ENCODE data around the gene APPL2. TPM values are rescaled to one million over a fixed set of nuclear protein-coding genes. Genes with fewer than 3 reads are reported as not detected.
A peak's percentile ranks its signal among the peaks of the same experiment; 100 is the strongest.

Gene APPL2
- polyA plus RNA-seq, 2 of the 4 experiments (the other 2 are of a cell fraction), result 24.1 to 62.6 TPM

- FAIRE-seq, result no peak
- TF ChIP-seq MAFK (IDR thresholded peaks at IDR 0.05; ENCODE audit: partially characterized antibody), result peak; percentile 87
- no peak for TF ChIP-seq REST (IDR thresholded peaks at IDR 0.05)
- no peak overlapping the region for H3K4me3 ChIP-seq
- WGBS (ENCODE audit: missing lambda C conversion rate), result 87% methylated on average over 6 of the region's 6 CpGs
- H3K4me2 ChIP-seq, result no peak overlapping the region
- H3K9me3 ChIP-seq, result no peaks in the 10 kb centered on the region
- no peaks in the 10 kb centered on the region for H3K4me1 ChIP-seq
- DNase-seq (ENCODE audit: low read depth in 1 of 2, low spot score in 1 of 2), result no peak
- CTCF ChIA-PET, result no interaction called here
- ATAC-seq, result no peak
- no peak overlapping the region for H3K27ac ChIP-seq
- POLR2A ChIA-PET, result no interaction called here
Measured at GRCh38 chr12:105141320-105141922, 94.6 kb downstream of the APPL2 start.

GRCh38 chr12:105138248-105138647, 97.7 kb downstream of the APPL2 start:
- CTCF ChIA-PET, result no interaction called here
- DNase-seq (ENCODE audit: low read depth in 1 of 2, low spot score in 1 of 2), result no peak
- H3K4me2 ChIP-seq, result no peak overlapping the region
- no peaks in the 10 kb centered on the region for H3K9me3 ChIP-seq
- POLR2A ChIA-PET, result no interaction called here
- no peak for TF ChIP-seq ELK1 (IDR thresholded peaks at IDR 0.05; ENCODE audit: low read depth, low read length)
- TF ChIP-seq ATOH8 (CRISPR knock-in tag; IDR thresholded peaks at IDR 0.05; ENCODE audit: low read depth), result no peak
- no peak for TF ChIP-seq BCL3 (IDR thresholded peaks at IDR 0.05)
- TF ChIP-seq CHD4 (IDR thresholded peaks at IDR 0.05; ENCODE audit: borderline replicate concordance), result no peak
- TF ChIP-seq HOXA7 (CRISPR knock-in tag; IDR thresholded peaks at IDR 0.05), result no peak
- TF ChIP-seq NPAS2 (CRISPR knock-in tag; IDR thresholded peaks at IDR 0.05; ENCODE audit: borderline replicate concordance), result no peak
- no peak for TF ChIP-seq CBX8 (IDR thresholded peaks at IDR 0.05)
- TF ChIP-seq HDAC2 (IDR thresholded peaks at IDR 0.05), result no peak
- TF ChIP-seq RCOR1 (IDR thresholded peaks at IDR 0.05; ENCODE audit: low read depth, low read length), result no peak
- no peak for TF ChIP-seq FOXS1 (CRISPR knock-in tag; IDR thresholded peaks at IDR 0.05)
- TF ChIP-seq CEBPB (IDR thresholded peaks at IDR 0.05), result no peak
- TF ChIP-seq RNF2 (IDR thresholded peaks at IDR 0.05; ENCODE audit: borderline replicate concordance, low read depth), result no peak
- TF ChIP-seq TFCP2L1 (CRISPR knock-in tag; IDR thresholded peaks at IDR 0.05), result no peak
- TF ChIP-seq SREBF2 (IDR thresholded peaks at IDR 0.05), result no peak
- TF ChIP-seq MAZ (IDR thresholded peaks at IDR 0.05; ENCODE audit: borderline replicate concordance, low read depth, low read length), result no peak
- TF ChIP-seq HES2 (IDR thresholded peaks at IDR 0.05), result no peak
- no peak for TF ChIP-seq MYC (IDR thresholded peaks at IDR 0.05; ENCODE audit: borderline replicate concordance, low read length)
- no peak for TF ChIP-seq HEYL (CRISPR knock-in tag; IDR thresholded peaks at IDR 0.05)
- no peak for TF ChIP-seq ZFP36 (IDR thresholded peaks at IDR 0.05; ENCODE audit: borderline replicate concordance, partially characterized antibody)
- 93% methylated on average over 2 of the region's 2 CpGs for WGBS (ENCODE audit: missing lambda C conversion rate)
- no peak overlapping the region for H3K27ac ChIP-seq
- FAIRE-seq, result peak; percentile 32
- no peaks in the 10 kb centered on the region for H3K4me1 ChIP-seq
- no peak overlapping the region for H3K4me3 ChIP-seq
- no peak for ATAC-seq

Other genes starting within 250 kb of the APPL2 start
- gene NOPCHAP1, start 249.9 kb downstream of the APPL2 start, polyA plus RNA-seq (2011; rRNA removed), result 16.6 and 29.5 TPM in 2 replicates
- 21.7 to 24.5 TPM (median 24.5 TPM) in 3 replicates for gene NOPCHAP1, start 249.9 kb downstream of the APPL2 start, polyA plus RNA-seq (2017; fragmentation: RNase III; extraction: RNeasy Plus Mini Kit Qiagen cat#74134 plus additional on column Dnase treatment)
- 25.2 and 28.1 TPM in 2 replicates for gene ALDH1L2, start 151.7 kb downstream of the APPL2 start, polyA plus RNA-seq (2011; rRNA removed)
- gene ALDH1L2, start 151.7 kb downstream of the APPL2 start, polyA plus RNA-seq (2017; fragmentation: RNase III; extraction: RNeasy Plus Mini Kit Qiagen cat#74134 plus additional on column Dnase treatment), result 2.4 to 2.8 TPM (median 2.8 TPM) in 3 replicates
- gene WASHC4, start 128.4 kb downstream of the APPL2 start, polyA plus RNA-seq (2011; rRNA removed), result 51.5 and 67.6 TPM in 2 replicates
- 25.1 to 26.5 TPM (median 26.3 TPM) in 3 replicates for gene WASHC4, start 128.4 kb downstream of the APPL2 start, polyA plus RNA-seq (2017; fragmentation: RNase III; extraction: RNeasy Plus Mini Kit Qiagen cat#74134 plus additional on column Dnase treatment)
- 238 and 298 TPM in 2 replicates for gene C12orf75, start 94.5 kb upstream of the APPL2 start, polyA plus RNA-seq (2011; rRNA removed)
- gene C12orf75, start 94.5 kb upstream of the APPL2 start, polyA plus RNA-seq (2017; fragmentation: RNase III; extraction: RNeasy Plus Mini Kit Qiagen cat#74134 plus additional on column Dnase treatment), result 202 to 224 TPM (median 210 TPM) in 3 replicates

Data from A549 (cell line).